Measurements from ENCODE around the gene AKAP14. TPM values are rescaled to one million over a fixed set of nuclear protein-coding genes. Genes with fewer than 3 reads are reported as not detected.

The AKAP14 gene
- total RNA-seq = not detected
- polyA plus RNA-seq = under 1 TPM in 1 of 3 donors, not detected in 2; 0.19 TPM
- long read RNA-seq, donor 1 = 0 reads
- long read RNA-seq, donor 2 = 0 reads

GRCh38 chrX:119895843-119896326 is at the start of gene AKAP14:
AKAP14 (plus strand) TSS chrX:119895893; CDS start chrX:119903224, 7,331 bp downstream.
- Histone ChIP-seq H3K4me1 (no peaks in the 10 kb centered on the region), H3K36me3 (ENCODE audit: insufficient read depth in 1 of 2, low read depth in 1 of 2) (no peaks in the 10 kb centered on the region), H3K27ac (no peak within 1 kb of the TSS), H3K9me3 (no peaks in the 10 kb centered on the region), H3K27me3 (ENCODE audit: insufficient read depth in 3 of 3, low read length in 2 of 3) (peaks cover 0 to 6% (median 2%) of the 10 kb centered on the region in 3 donors), H3K4me3 (no peak within 1 kb of the TSS)
- intact Hi-C loops (cut with DNase I) = no loop called here
- no peak for ATAC-seq
- no peak for TF ChIP-seq CTCF (IDR thresholded peaks at IDR 0.05)
- 15 to 54% (median 33%) methylated on average over 4 of the region's 4 CpGs for WGBS, 3 donors
- no peak for DNase-seq

DNA sequence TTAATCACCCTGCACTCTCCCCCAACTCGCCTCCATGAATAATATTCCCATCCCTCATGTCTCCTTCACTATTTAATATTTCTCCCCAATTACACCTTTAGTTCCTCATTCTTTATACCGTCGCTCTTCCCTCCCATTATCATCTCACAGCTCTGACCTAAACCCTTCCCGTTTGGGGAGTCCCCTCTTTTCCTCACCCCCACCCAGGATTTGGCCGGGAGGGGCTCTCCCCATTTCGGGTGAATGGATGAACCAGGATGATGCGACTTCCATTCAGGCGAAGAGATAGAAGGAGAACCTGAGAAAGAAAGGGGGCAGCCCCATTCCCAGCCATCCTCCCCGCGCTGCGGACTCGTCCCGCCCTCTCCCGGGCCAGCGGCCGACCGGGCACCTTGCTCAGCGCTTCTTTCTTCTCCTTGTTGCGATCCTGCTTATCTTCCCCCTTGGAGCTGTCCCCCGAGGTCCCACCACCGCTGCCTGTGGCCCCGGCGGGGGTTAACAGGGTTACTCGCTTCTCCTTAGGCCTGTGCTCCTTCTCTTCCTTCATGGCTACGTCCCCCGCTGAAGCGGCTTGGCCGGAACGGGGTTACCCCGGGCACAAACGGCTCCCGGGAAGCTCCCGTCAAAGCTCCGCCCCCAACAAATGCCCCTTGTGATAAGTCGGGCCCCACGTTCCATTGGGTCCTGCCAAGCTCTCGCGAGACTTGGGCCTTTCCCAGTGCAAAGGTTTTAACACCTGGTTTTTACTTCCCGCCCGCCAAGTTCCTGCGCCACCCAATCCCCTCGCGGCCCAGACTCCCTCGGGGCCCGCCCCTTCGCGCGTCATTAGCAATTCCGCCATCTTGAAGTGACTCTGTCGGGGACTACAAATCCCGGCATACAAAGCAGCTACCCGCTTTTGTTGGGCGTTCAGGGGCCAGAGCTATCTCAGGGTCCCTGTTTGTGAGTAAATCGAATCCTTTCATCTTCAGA is 43.0 kb upstream of the AKAP14 start, which contains the start of gene UPF3B:
Gene UPF3B (minus strand): TSS at position 582 of the 972 bp plus-strand sequence. CDS start 35 bp downstream, at position 547.
- H3K27ac ChIP-seq = peak within 1 kb of the TSS; percentile 87
- peak within 1 kb of the TSS; percentile 82 for H3K4me3 ChIP-seq
- intact Hi-C loops (cut with DNase I) = loop anchor here in 1 of 2 donors (5.0 kb wide), 1 partner anchor 60 kb away; the partner anchor contains the start of gene RPL39
- DNase-seq = peak; percentile 95 to 97
- peak; percentile 98 to 99 (median 98) for ATAC-seq
- peaks cover 4% of the 10 kb centered on the region for H3K4me1 ChIP-seq
- H3K36me3 ChIP-seq (ENCODE audit: insufficient read depth in 1 of 2, low read depth in 1 of 2) = peaks cover 0 to 28% of the 10 kb centered on the region in 2 donors
- H3K9me3 ChIP-seq = no peaks in the 10 kb centered on the region
- WGBS, 3 donors = 0 to 23% (median 1%) methylated on average over 33 to 54 of the region's 54 CpGs
- H3K27me3 ChIP-seq (ENCODE audit: insufficient read depth in 3 of 3, low read length in 2 of 3) = no peaks in the 10 kb centered on the region
- no peak for TF ChIP-seq CTCF (IDR thresholded peaks at IDR 0.05)

- no peaks in the 10 kb centered on the region for H3K27me3 ChIP-seq (ENCODE audit: insufficient read depth in 3 of 3, low read length in 2 of 3)
- H3K4me1 ChIP-seq = peaks cover 4% of the 10 kb centered on the region
- DNase-seq (no peak), ATAC-seq (peak in 2 of 4 donors; percentile 35 to 64)
- WGBS, 3 donors = 10 to 46% (median 14%) methylated on average over 10 of the region's 10 CpGs
- peak overlapping the region; percentile 87 for H3K27ac ChIP-seq
- peak overlapping the region; percentile 82 for H3K4me3 ChIP-seq
- TF ChIP-seq CTCF (IDR thresholded peaks at IDR 0.05) = no peak
- H3K9me3 ChIP-seq = no peaks in the 10 kb centered on the region
- intact Hi-C loops (cut with DNase I) = loop anchor here in 1 of 2 donors (5.0 kb wide), 1 partner anchor 61 kb away; the partner anchor contains the start of gene RPL39
- peaks cover 0 to 20% of the 10 kb centered on the region in 2 donors for H3K36me3 ChIP-seq (ENCODE audit: insufficient read depth in 1 of 2, low read depth in 1 of 2)
These were observed 42.2 kb upstream of the AKAP14 start for GRCh38 chrX:119853444-119853843.

DNA sequence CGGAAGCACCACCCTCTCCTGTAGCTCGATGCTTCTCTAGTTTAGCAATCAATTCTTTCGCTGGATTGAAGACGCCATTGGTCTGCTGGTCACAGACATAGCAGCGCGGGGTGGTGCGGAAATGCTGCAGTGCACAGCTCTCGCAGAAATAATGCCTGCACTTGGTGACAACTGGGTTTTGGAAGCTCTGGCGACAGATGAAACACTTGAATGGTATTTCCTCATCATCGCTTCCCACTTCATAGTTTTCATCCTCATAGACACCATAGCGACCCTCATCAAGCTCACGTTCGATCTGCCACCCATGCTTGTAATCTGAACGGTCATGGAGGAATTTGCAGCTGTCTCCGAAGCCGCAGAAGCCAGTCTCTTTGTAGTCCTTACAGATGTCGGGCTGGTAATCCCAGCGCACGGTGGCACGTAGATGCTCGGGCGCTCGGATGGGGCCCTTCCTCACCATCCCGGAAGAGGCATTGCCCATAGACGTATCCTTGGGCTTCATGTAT is 25.0 kb upstream of the AKAP14 start:
- H3K4me3 ChIP-seq = peak overlapping the region; percentile 61

More for the DNA sequence above, 25.0 kb upstream of the AKAP14 start:
- ATAC-seq (peak in 3 of 4 donors; percentile 14 to 46 (median 38)), DNase-seq (peak in 1 of 2 donors; percentile 21)
- peaks cover 0 to 5% of the 10 kb centered on the region in 2 donors for H3K36me3 ChIP-seq (ENCODE audit: insufficient read depth in 1 of 2, low read depth in 1 of 2)
- H3K27ac ChIP-seq = peak overlapping the region; percentile 91
- WGBS, 3 donors = 0 to 33% (median 1%) methylated on average over 25 of the region's 25 CpGs
- intact Hi-C loops (cut with DNase I) = loop anchor here in 1 of 2 donors (2.0 to 5.0 kb wide), 2 partner anchors 16 to 78 kb away; partner anchors contain the start of gene RPL39
- H3K27me3 ChIP-seq (ENCODE audit: insufficient read depth in 3 of 3, low read length in 2 of 3) = no peaks in the 10 kb centered on the region
- H3K9me3 ChIP-seq = no peaks in the 10 kb centered on the region
- H3K4me1 ChIP-seq = peaks cover 13% of the 10 kb centered on the region
- no peak for TF ChIP-seq CTCF (IDR thresholded peaks at IDR 0.05)

Measured in psoas muscle (tissue), 8 donors.